HK-2 (cell line): Measurements from ENCODE around the gene GPC3.
"Not testable (repeated sequence)": the region's sequence is repeated elsewhere in the genome, so short reads cannot be mapped to it uniquely, and the experiment has no call there.

Source experiments
- DNase-seq: peaks from one replicate; pipeline ENCODE4 v3.0.0-alpha.2; 2018; ENCODE audit not compliant: unreplicated experiment

The GPC3 gene

DNA sequence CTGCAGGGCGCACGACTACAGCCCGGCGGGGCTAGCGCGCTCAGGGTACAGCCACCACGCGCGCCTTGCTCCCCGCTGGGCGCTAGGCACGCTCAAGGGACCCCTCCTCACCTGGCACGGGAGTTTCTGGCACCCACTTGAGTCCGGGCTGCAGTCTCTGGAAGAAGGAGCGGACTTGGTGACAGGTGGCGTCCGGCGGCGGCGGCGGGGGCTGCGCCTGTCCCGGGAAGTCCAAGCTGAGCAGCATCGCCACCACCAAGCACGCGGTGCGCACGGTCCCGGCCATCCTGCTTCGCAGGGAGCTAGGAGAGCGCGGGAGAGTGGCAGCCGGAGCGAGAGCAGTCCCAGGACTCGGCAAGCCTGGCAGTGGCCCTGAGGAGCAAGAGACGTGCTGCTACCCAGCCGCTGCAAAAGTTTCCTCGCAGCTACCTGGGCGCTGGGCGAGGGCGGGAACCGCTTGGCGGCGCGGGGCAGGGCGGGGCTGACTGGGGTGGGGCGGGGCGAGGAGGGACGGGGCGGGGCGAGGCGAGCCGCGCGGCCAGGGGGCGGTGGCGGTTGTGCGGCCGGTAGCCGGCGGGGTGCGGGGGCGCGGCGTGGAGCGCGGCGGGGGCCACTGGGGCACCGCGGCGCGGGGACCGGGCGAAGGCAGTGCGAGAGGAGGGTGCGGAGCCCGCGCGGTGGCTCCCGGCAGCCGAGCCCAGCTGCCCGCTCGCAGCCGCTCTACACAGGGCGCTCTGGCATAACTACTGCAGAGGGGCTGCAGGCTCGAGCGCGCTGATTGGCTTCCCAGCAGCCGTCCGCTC lies at the start of gene GPC3:
TSS of gene GPC3 (minus strand) at position 431 of the 803 bp plus-strand sequence.
- peak; percentile 30 for DNase-seq

DNA sequence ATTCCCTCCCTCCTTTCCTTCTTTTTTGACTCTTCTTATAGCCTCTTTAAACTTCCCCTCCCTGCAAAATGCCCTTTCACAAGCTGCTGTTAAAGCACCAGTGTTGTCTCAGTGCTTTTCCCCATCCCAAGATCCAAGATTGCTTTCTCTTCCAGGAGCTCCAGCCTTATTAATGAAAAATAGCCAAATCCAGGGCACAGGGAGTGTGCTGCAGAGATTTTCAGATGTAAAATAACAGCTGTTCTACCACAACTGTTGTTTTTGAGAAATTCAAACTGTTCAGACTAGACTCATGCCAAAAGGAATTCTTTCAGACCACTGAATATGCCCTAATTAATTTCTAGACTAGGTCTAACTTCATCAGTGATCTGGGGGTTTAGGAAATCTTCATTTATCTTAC lies 47.0 kb upstream of the GPC3 start:
- DNase-seq = no peak

GRCh38 chrX:134026565-134027311 lies 41.3 kb upstream of the GPC3 start:
- peak; percentile 2 for DNase-seq

DNA sequence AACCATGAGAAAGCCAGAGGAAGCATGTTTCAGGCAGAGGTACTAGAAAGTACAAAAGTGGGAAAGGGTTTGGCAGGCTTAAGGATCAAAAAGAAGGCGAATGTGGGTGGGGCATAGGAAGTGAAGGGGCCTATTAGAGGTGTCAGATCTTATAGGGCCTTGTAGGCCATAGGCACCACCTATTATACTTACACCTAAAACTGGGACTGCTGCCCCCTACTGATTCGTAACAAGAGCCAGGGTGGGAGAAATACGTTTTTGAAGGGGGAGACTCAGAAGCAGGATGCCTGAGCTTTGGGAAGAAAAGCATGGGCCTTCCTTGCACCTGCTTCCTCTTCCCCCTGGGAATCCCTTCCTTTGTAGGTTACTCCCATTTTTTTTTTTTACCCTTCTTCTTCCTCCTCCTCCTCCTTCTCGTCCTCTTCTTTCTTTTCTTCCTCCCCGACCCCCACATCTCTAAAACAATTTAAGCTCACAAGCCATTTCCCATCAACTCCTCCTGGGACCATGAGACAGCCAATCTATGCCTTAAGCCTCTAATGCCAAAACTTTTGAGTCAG lies 40.7 kb upstream of the GPC3 start:
- DNase-seq = no peak

DNA sequence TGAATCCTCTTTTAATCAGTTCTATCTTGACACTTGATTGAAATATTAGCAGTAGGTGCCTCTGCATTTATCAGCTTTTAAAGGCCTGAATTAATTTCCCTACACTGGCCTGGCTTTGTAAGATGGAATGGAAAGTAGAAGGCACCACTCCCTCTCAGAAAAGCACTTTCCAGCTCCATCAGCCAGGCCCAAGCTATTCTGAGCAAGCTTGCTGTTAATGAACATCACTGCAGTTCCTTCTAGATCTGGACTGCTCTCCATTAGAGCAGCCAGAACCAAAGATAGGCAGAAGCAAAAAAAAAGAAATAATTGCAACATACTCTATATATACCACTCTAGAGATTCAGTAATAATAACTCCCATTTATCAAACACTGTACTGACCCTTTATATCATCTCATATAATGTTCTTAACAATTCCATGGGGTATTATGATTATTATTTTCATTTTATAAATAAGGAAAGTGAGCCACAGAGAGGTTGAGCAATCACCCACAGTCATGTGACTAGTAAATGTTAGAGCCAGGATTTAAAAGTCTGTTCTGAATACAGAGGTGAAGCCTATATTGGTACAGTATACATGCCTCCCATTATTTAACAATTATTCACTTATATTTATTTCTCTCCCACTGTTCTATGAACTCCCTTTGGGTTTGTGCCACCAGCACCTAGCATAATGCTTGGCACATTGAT lies 39.4 kb upstream of the GPC3 start:
- no peak for DNase-seq

- DNase-seq = no peak
Observed at GRCh38 chrX:134023851-134024281, 38.5 kb upstream of the GPC3 start.

GRCh38 chrX:134020910-134021309 lies 35.5 kb upstream of the GPC3 start:
- no peak for DNase-seq

DNA sequence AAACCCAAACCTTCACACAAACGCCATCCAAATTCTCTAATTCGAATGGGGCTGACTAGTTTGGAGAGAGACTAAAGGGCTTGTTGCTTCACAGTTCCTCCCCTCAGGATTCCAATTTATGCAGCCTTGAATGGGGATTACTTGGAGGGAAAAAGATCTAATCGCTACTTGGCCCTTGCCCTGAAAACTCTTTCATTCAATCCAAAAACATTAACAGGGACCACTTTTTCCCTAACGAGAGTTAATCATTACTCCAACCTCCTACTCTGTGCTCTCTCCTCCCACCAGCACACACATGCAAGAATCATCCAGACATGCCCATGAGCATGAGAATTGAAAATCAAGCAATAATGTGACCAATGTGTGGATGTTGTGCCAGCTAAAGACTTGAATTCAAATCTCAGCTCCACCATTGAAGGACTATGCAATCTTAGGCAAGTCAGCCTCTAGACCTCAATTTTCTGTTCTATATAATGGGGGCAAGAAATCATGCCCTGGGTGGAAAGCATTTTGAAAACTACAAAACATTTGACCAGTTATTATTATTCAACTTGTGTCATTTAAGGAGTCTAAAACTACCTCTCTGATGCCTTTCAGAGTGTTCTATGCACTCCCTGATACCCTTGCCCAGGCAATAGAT lies 34.3 kb upstream of the GPC3 start:
- DNase-seq = no peak

GRCh38 chrX:134016309-134016708 lies 30.9 kb upstream of the GPC3 start:
- DNase-seq = not testable (repeated sequence)

- DNase-seq = not testable (repeated sequence)
Observed at GRCh38 chrX:134015510-134015909, 30.1 kb upstream of the GPC3 start.

GRCh38 chrX:134013524-134013923 lies 28.1 kb upstream of the GPC3 start:
- no peak for DNase-seq

- DNase-seq = no peak
Observed at GRCh38 chrX:134013092-134013497, 27.7 kb upstream of the GPC3 start.

DNA sequence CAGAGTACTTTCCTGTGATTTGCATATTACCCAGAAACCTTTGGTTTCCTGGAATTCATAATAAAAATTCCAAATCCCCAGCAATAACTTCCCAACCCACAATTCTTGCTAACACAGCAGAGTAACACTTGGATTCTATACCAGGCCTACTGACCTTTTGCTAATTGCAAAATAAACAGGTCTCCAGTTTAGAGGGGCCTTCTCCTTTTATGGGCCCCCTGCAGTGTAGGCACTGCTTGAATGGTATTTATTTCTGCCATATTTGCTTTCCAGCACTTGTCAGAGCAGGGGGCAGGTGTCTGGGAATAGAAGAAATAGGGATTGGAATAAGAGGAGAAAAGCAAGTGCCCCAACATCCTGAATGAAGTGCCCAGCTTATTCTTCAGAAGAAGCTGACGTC lies 25.3 kb upstream of the GPC3 start:
- no peak for DNase-seq

DNA sequence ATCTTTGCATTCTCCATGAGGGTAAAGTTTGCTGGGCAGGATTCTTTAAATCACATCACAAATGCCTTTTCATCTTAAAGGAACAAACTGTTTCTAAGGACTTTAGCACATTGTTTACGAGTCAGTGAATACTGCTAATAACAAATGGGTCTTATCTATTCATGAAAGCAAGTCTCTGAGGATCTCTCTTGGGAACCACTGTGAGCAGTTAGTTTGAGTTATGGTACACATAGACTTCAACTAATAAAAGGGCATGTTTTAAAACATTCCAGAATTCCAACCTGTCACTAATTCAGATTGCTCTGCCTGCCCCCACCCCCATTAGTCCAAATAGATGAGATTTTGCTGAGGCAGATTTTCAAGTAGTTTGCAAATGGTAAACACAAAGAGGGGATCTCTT lies 22.3 kb upstream of the GPC3 start:
- no peak for DNase-seq

- no peak for DNase-seq
Observed at GRCh38 chrX:134006484-134007161, 21.2 kb upstream of the GPC3 start.

DNA sequence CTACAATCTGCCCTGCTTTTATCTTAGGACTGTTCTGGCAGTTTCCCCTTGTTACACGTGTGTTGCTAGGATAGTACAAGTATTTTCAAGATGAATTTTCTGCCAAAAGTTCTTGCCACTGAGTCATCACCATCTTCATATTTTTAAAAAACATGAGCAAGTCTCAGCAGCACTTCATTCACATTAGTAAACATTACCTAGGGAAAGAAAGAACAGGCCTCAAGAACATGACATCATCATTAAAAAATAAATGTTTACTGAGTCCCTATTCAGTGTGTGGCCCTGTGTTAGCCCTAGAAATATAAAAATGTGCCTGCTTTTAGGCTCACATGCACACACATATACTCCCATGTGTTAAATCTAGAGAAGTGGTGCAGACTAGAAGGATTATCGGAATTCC lies 18.7 kb upstream of the GPC3 start:
- no peak for DNase-seq

GRCh38 chrX:134002921-134003615 lies 17.7 kb upstream of the GPC3 start:
- DNase-seq = no peak

DNA sequence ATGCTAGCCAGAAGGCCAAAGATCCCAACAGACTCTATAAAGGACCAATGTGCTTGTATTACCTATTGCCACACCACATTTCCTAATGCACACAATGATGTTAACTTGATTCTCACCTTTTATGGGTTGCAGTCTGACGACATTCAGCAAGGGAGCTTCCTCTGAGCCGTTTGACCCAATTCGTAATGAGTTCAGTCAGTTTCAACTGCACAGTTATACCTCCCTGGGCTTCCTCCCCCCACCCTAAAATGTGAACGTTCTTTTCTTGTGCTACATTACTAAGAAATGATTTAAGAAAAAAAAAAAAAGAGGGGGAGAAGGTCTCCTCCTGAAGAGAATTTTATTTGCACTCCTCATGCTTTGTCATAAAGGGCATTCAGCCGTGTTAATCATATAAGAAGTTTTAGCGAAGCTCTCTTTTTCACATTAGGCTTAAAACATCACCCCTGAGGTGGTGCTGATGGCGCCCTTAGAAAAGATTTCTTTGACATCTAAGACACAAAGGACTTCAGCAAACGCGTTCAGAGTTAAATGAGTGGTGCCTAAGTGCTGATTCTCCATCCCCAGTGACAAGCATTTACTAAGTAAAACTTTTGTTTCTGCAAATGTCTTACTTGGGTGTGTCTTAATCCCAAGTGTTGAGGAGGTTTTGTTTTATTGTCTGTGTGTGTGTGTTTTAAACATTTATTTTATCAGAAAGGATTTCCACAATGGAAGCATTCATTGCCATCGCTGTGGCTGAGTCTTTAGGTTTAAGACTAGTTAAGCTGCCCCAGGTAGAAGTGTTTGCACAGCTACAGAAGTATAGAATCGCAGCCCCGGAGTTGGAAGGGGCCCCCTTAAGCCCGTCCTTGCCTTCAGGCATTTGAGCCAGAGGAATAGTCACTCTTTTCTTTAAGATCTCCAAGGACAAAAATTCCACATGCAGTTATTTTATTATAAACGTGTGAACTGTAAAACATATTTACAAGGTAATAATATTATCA lies 15.2 kb upstream of the GPC3 start:
- no peak for DNase-seq

DNA sequence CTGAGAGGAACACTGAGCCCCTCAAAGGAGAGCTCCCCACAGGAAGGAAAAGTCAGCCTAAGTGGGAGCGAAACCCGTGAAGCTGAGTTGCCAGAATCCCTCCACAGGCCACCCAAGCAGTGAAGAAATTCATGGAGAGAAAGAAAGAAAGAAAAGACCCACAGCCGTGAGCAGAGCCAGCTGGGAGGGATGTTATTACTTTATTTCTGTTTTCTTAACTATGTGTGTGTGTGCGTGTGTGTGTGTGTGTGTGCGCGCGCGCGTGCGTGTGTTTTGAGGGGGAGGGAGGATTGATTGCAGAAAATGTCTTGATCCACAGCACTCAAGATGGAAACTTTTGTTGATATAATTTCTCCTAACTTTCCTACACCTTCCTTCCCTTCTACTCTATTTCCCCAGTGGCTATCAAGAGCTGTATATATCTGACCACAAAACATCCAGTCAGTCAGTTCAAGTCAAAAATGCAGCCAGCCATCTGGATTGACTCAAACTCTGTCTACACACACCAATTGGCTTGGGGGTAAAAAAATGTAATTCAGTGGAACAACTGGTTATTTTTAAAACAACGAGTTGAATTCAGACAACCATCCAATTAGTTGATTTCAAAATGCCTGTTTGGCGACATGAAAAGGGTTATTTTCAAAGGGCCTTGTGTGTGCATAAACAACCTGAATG lies 13.8 kb upstream of the GPC3 start:
- DNase-seq = no peak
